HEK293 (cell line): Measurements from ENCODE around the gene MBP.

ENCODE experiments used
- CTCF ChIA-PET: fragments of 350-600 bp; formaldehyde crosslinking; extraction: SDS; loops from one replicate; lab custom pipeline; 2021; ENCODE audit warnings: antibody characterized with exemption; lab: Yijun Ruan, JAX
- POLR2A ChIA-PET: fragments of 300-600 bp; formaldehyde crosslinking; extraction: SDS; loops from one replicate; lab custom pipeline; 2020; ENCODE audit warnings: antibody characterized with exemption, inconsistent platforms; lab: Yijun Ruan, JAX
- H3K27ac ChIP-seq: fragments of 200-500 bp; sonication (Bioruptor generic); 2 replicates; pipeline ENCODE4 v1.5.1; 2014; ENCODE audit warnings: low read depth, low read length, control low read depth, inconsistent platforms; ENCODE audit errors: extremely low read depth
- H3K36me3 ChIP-seq, 2 experiments: fragments of 200-500 bp in 1 of 2; sonication (Bioruptor generic) in 1 of 2; 1 replicate in 1 of 2; 2 replicates in 1 of 2; pipeline ENCODE4 v1.5.1; 2014 to 2017; ENCODE audit warnings: inconsistent platforms in 2 of 2, low read length in 2 of 2; ENCODE audit not compliant: control insufficient read depth in 2 of 2, insufficient read depth in 1 of 2
- H3K4me1 ChIP-seq: fragments of 200-500 bp; sonication (Bioruptor generic); 2 replicates; pipeline ENCODE4 v1.5.1; 2014; ENCODE audit warnings: mild to moderate bottlenecking, low read length, inconsistent platforms; ENCODE audit not compliant: control insufficient read depth, insufficient read depth
- H3K4me3 ChIP-seq: 2 replicates; pipeline ENCODE4 v1.5.1; 2011; ENCODE audit warnings: low read depth, mild to moderate bottlenecking, control low read depth, low read length, moderate library complexity
- H3K9me3 ChIP-seq: fragments of 200-500 bp; sonication (Bioruptor generic); 2 replicates; pipeline ENCODE4 v1.5.1; 2014; ENCODE audit warnings: low read depth, low read length, inconsistent platforms; ENCODE audit not compliant: control insufficient read depth, insufficient read depth
- ZBTB17 ChIP-seq: fragments of 450-650 bp; formaldehyde crosslinking; IDR thresholded peaks from 2 replicates; pipeline ENCODE4 v1.5.1; 2016; ENCODE audit warnings: missing biosample characterization, missing genetic modification characterization
- ZBTB48 ChIP-seq: fragments of 450-650 bp; formaldehyde crosslinking; IDR thresholded peaks from 2 replicates; pipeline ENCODE4 v1.5.1; 2016; ENCODE audit warnings: missing biosample characterization, missing genetic modification characterization
- ZBTB8A ChIP-seq: fragments of 450-650 bp; formaldehyde crosslinking; IDR thresholded peaks from 2 replicates; pipeline ENCODE4 v1.5.1; 2016; ENCODE audit warnings: missing biosample characterization, missing genetic modification characterization
- ZFP3 ChIP-seq: fragments of 450-650 bp; formaldehyde crosslinking; IDR thresholded peaks from 2 replicates; pipeline ENCODE4 v1.5.1; 2016; ENCODE audit warnings: low read depth, missing biosample characterization, missing genetic modification characterization
- ZNF169 ChIP-seq: fragments of 450-650 bp; formaldehyde crosslinking; IDR thresholded peaks from 2 replicates; pipeline ENCODE4 v1.5.1; 2016; ENCODE audit warnings: missing biosample characterization, missing genetic modification characterization
- ZNF19 ChIP-seq: fragments of 450-650 bp; formaldehyde crosslinking; IDR thresholded peaks from 2 replicates; pipeline ENCODE4; 2016; ENCODE audit warnings: missing biosample characterization, missing genetic modification characterization, low read depth
- ZNF23 ChIP-seq: fragments of 450-650 bp; formaldehyde crosslinking; IDR thresholded peaks from 2 replicates; pipeline ENCODE4 v1.5.1; 2016; ENCODE audit warnings: missing biosample characterization, missing genetic modification characterization, borderline replicate concordance
- ZNF341 ChIP-seq: fragments of 450-650 bp; formaldehyde crosslinking; IDR thresholded peaks from 2 replicates; pipeline ENCODE4; 2016; ENCODE audit warnings: low read depth, missing biosample characterization, missing genetic modification characterization
- ZNF518A ChIP-seq: fragments of 450-650 bp; formaldehyde crosslinking; conservative IDR thresholded peaks from 2 replicates; pipeline ENCODE4 v1.5.1; 2016; ENCODE audit warnings: low read depth, missing biosample characterization, missing genetic modification characterization
- ZNF530 ChIP-seq: fragments of 450-650 bp; formaldehyde crosslinking; IDR thresholded peaks from 2 replicates; pipeline ENCODE4 v1.5.1; 2016; ENCODE audit warnings: low read depth, missing biosample characterization, missing genetic modification characterization
- ZNF549 ChIP-seq: fragments of 450-650 bp; IDR thresholded peaks from 2 replicates; pipeline ENCODE4 v1.5.1; 2018; ENCODE audit warnings: missing biosample characterization, missing genetic modification characterization, mild to moderate bottlenecking, inconsistent platforms, moderate library complexity
- ZNF626 ChIP-seq: fragments of 450-650 bp; sonication (Bioruptor Pico); formaldehyde crosslinking; IDR thresholded peaks from 2 replicates; pipeline ENCODE4 v1.5.1; 2018; ENCODE audit warnings: missing biosample characterization, missing genetic modification characterization, inconsistent platforms
- ZNF658 ChIP-seq: fragments of 450-650 bp; formaldehyde crosslinking; IDR thresholded peaks from 2 replicates; pipeline ENCODE4; 2016; ENCODE audit warnings: missing biosample characterization, missing genetic modification characterization
- TF ChIP-seq, protein P1 (sequence below): fragments of 450-650 bp; formaldehyde crosslinking; conservative IDR thresholded peaks from 2 replicates; pipeline ENCODE4 v1.5.1; 2016; ENCODE audit warnings: low read depth, missing biosample characterization, missing genetic modification characterization
- TF ChIP-seq, protein P2 (sequence below): fragments of 450-650 bp; formaldehyde crosslinking; IDR thresholded peaks from 2 replicates; pipeline ENCODE4 v1.5.1; 2017; ENCODE audit warnings: missing biosample characterization, missing genetic modification characterization
- TF ChIP-seq, protein P3 (sequence below): fragments of 450-650 bp; formaldehyde crosslinking; IDR thresholded peaks from 2 replicates; pipeline ENCODE4 v1.5.1; 2016; ENCODE audit warnings: missing biosample characterization, missing genetic modification characterization
- TF ChIP-seq, protein P4 (sequence below): fragments of 450-650 bp; formaldehyde crosslinking; IDR thresholded peaks from 2 replicates; pipeline ENCODE4 v1.5.1; 2017; ENCODE audit warnings: missing biosample characterization, mild to moderate bottlenecking, missing genetic modification characterization, moderate library complexity

Gene MBP

GRCh38 chr18:77061281-77061945, 71.2 kb downstream of the MBP start:
- H3K4me1 ChIP-seq, result peaks cover 6% of the 10 kb centered on the region; the same call in 1 of the 2 replicates

DNA sequence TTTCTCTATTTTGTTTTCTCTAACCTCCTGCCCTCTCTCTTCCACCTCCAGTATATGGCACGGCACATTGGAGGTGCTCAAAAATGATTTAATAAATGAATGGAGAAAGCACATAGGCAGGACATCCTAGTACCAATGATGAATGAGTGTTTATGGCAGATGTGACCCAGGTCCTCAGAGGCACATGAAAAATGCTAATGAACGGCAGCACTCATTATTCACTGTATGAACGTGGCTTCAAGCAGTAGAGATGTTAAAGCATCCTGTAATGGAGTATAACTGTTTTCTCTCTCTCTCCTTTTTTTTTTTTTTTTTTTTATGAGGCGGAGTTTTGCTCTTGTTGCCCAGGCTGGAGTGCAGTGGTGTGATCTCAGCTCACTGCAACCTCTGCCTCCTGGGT, 72.4 kb downstream of the MBP start:
- TF ChIP-seq ZNF341, result no peak
- no peak for TF ChIP-seq ZNF169 (tag by site-specific recombination)
- no peak for TF ChIP-seq ZFP3 (tag by site-specific recombination)
- TF ChIP-seq ZNF518A (tag by site-specific recombination), result no peak
- Histone ChIP-seq H3K9me3 (no peaks in the 10 kb centered on the region), H3K4me3 (no peak overlapping the region), H3K36me3 (peaks cover 3 to 5% of the 10 kb centered on the region in 2 experiments; a peak in 2 of 3 replicates), H3K27ac (no peak overlapping the region), H3K4me1 (peaks cover 14% of the 10 kb centered on the region)
- CTCF ChIA-PET, result no interaction called here
- POLR2A ChIA-PET, result no interaction called here

More at GRCh38 chr18:77061281-77061945, 71.2 kb downstream of the MBP start:
- ChIA-PET POLR2A (no interaction called here), CTCF (interaction anchor here (0.6 to 2.1 kb wide), 4 partner anchors 17 to 150 kb away, joined by 3 to 12 read pairs (median 4); no protein-coding TSS in a partner anchor)
- TF ChIP-seq, protein P1, sequence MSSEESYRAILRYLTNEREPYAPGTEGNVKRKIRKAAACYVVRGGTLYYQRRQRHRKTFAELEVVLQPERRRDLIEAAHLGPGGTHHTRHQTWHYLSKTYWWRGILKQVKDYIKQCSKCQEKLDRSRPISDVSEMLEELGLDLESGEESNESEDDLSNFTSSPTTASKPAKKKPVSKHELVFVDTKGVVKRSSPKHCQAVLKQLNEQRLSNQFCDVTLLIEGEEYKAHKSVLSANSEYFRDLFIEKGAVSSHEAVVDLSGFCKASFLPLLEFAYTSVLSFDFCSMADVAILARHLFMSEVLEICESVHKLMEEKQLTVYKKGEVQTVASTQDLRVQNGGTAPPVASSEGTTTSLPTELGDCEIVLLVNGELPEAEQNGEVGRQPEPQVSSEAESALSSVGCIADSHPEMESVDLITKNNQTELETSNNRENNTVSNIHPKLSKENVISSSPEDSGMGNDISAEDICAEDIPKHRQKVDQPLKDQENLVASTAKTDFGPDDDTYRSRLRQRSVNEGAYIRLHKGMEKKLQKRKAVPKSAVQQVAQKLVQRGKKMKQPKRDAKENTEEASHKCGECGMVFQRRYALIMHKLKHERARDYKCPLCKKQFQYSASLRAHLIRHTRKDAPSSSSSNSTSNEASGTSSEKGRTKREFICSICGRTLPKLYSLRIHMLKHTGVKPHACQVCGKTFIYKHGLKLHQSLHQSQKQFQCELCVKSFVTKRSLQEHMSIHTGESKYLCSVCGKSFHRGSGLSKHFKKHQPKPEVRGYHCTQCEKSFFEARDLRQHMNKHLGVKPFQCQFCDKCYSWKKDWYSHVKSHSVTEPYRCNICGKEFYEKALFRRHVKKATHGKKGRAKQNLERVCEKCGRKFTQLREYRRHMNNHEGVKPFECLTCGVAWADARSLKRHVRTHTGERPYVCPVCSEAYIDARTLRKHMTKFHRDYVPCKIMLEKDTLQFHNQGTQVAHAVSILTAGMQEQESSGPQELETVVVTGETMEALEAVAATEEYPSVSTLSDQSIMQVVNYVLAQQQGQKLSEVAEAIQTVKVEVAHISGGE (tag by site-specific recombination), result no peak
- TF ChIP-seq ZNF626 (tag by site-specific recombination) (no peak), ZNF658 (tag by site-specific recombination) (no peak), ZBTB17 (tag by site-specific recombination) (no peak), ZNF549 (no peak), ZNF530 (no peak), ZBTB8A (tag by site-specific recombination) (no peak), ZNF19 (tag by site-specific recombination) (no peak), ZBTB48 (tag by site-specific recombination) (no peak), ZNF23 (tag by site-specific recombination) (no peak)
- TF ChIP-seq, protein P2, sequence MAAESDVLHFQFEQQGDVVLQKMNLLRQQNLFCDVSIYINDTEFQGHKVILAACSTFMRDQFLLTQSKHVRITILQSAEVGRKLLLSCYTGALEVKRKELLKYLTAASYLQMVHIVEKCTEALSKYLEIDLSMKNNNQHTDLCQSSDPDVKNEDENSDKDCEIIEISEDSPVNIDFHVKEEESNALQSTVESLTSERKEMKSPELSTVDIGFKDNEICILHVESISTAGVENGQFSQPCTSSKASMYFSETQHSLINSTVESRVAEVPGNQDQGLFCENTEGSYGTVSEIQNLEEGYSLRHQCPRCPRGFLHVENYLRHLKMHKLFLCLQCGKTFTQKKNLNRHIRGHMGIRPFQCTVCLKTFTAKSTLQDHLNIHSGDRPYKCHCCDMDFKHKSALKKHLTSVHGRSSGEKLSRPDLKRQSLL (tag by site-specific recombination), result no peak
- TF ChIP-seq, protein P3, sequence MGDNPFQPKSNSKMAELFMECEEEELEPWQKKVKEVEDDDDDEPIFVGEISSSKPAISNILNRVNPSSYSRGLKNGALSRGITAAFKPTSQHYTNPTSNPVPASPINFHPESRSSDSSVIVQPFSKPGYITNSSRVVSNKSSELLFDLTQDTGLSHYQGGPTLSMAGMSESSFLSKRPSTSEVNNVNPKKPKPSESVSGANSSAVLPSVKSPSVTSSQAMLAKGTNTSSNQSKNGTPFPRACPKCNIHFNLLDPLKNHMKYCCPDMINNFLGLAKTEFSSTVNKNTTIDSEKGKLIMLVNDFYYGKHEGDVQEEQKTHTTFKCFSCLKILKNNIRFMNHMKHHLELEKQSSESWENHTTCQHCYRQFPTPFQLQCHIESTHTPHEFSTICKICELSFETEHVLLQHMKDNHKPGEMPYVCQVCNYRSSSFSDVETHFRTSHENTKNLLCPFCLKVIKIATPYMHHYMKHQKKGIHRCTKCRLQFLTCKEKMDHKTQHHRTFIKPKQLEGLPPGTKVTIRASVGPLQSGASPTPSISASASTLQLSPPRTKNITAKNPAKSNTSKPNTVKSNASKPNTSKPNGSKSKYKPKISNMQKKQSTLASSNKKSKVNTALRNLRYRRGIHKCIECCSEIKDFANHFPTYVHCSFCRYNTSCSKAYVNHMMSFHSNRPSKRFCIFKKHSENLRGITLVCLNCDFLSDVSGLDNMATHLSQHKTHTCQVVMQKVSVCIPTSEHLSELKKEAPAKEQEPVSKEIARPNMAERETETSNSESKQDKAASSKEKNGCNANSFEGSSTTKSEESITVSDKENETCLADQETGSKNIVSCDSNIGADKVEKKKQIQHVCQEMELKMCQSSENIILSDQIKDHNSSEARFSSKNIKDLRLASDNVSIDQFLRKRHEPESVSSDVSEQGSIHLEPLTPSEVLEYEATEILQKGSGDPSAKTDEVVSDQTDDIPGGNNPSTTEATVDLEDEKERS (tag by site-specific recombination), result no peak
- TF ChIP-seq, protein P4, sequence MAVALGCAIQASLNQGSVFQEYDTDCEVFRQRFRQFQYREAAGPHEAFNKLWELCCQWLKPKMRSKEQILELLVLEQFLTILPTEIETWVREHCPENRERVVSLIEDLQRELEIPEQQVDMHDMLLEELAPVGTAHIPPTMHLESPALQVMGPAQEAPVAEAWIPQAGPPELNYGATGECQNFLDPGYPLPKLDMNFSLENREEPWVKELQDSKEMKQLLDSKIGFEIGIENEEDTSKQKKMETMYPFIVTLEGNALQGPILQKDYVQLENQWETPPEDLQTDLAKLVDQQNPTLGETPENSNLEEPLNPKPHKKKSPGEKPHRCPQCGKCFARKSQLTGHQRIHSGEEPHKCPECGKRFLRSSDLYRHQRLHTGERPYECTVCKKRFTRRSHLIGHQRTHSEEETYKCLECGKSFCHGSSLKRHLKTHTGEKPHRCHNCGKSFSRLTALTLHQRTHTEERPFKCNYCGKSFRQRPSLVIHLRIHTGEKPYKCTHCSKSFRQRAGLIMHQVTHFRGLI (tag by site-specific recombination), result no peak
- Histone ChIP-seq H3K27ac (no peak overlapping the region), H3K9me3 (no peaks in the 10 kb centered on the region), H3K4me3 (no peak overlapping the region), H3K36me3 (peaks cover 3 to 5% of the 10 kb centered on the region in 2 experiments)
